SU-DHL-6 (cell line): ENCODE results near the gene MAPK8IP1.

Experiments
- CTCF ChIP-seq: fragments of 200-600 bp; sonication (generic); IDR thresholded peaks from one replicate; pipeline ENCODE4 v1.5.1; 2017; ENCODE audit warnings: antibody characterized with exemption, mild to moderate bottlenecking, low read length, moderate library complexity; ENCODE audit not compliant: insufficient read depth, poor library complexity, severe bottlenecking
- EZH2phosphoT487 ChIP-seq: fragments of 200-600 bp; sonication (generic), shearing (Covaris generic); conservative IDR thresholded peaks from 2 replicates; pipeline ENCODE4 v1.6.1; 2018; ENCODE audit warnings: mild to moderate bottlenecking, antibody characterized with exemption, low read length, moderate library complexity, mixed read lengths

- TF ChIP-seq CTCF (no peak), EZH2phosphoT487 (no peak)
Observed at GRCh38 chr11:45881708-45882368, 3.6 kb upstream of the MAPK8IP1 start.
